Measurements from ENCODE around the gene CAD.

GRCh38 chr2:27256855-27257454 lies 39.8 kb downstream of the CAD start:
- no peak for TF ChIP-seq POLR2A (IDR thresholded peaks at IDR 0.05)
- no peak for TF ChIP-seq EP300 (IDR thresholded peaks at IDR 0.05)
- TF ChIP-seq POLR2AphosphoS5 (IDR thresholded peaks at IDR 0.05): no peak
